Measurements from ENCODE around the gene FAM13A.
"Not testable (repeated sequence)": the region's sequence is repeated elsewhere in the genome, so short reads cannot be mapped to it uniquely, and the experiment has no call there.

Gene FAM13A

GRCh38 chr4:89056953-89057398 is at the start of gene FAM13A:
Gene FAM13A, minus strand, starts transcription at chr4:89057185. Its CDS starts 221 bp downstream, at chr4:89056964.
- peak; percentile 94 for DNase-seq

- DNase-seq: no peak
Observed at GRCh38 chr4:89105726-89106125, 48.7 kb upstream of the FAM13A start.

- DNase-seq: no peak
Observed at GRCh38 chr4:89101256-89102161, 44.5 kb upstream of the FAM13A start.

- no peak for DNase-seq
Observed at GRCh38 chr4:89100853-89101252, 43.9 kb upstream of the FAM13A start.

GRCh38 chr4:89099471-89099870 is 42.5 kb upstream of the FAM13A start:
- no peak for DNase-seq

GRCh38 chr4:89099034-89099433 is 42.0 kb upstream of the FAM13A start:
- DNase-seq: no peak

GRCh38 chr4:89078300-89078699 is 21.3 kb upstream of the FAM13A start:
- no peak for DNase-seq

- no peak for DNase-seq
Observed at GRCh38 chr4:89077761-89078160, 20.8 kb upstream of the FAM13A start.

- DNase-seq: no peak
Observed at GRCh38 chr4:89072921-89073320, 15.9 kb upstream of the FAM13A start.

GRCh38 chr4:89071311-89071710 is 14.3 kb upstream of the FAM13A start:
- DNase-seq: no peak

GRCh38 chr4:89070041-89070440 is 13.1 kb upstream of the FAM13A start:
- DNase-seq: no peak

GRCh38 chr4:89069481-89069880 is 12.5 kb upstream of the FAM13A start:
- no peak for DNase-seq

GRCh38 chr4:89067417-89067816 is 10.4 kb upstream of the FAM13A start:
- peak; percentile 45 for DNase-seq

- DNase-seq: peak; percentile 53
Observed at GRCh38 chr4:89064848-89065247, 7.9 kb upstream of the FAM13A start.

GRCh38 chr4:89057844-89058243 is 859 bp upstream of the FAM13A start:
- DNase-seq: not testable (repeated sequence)

- DNase-seq: no peak
Observed at GRCh38 chr4:89056292-89056952, 563 bp downstream of the FAM13A start.

- peak; percentile 9 for DNase-seq
Observed at GRCh38 chr4:89055157-89056080, 1.6 kb downstream of the FAM13A start.

GRCh38 chr4:89054627-89055026 is 2.4 kb downstream of the FAM13A start:
- no peak for DNase-seq

- no peak for DNase-seq
Observed at GRCh38 chr4:89049853-89050252, 7.1 kb downstream of the FAM13A start.

GRCh38 chr4:89048906-89049601 is 7.9 kb downstream of the FAM13A start:
- no peak for DNase-seq

GRCh38 chr4:89044147-89044900 is 12.7 kb downstream of the FAM13A start:
- no peak for DNase-seq

GRCh38 chr4:89042055-89042454 is 14.9 kb downstream of the FAM13A start:
- no peak for DNase-seq
